Measurements from ENCODE around the gene ARHGAP6. TPM values are rescaled to one million over a fixed set of nuclear protein-coding genes. Genes with fewer than 3 reads are reported as not detected.

Gene ARHGAP6
- total and polyA plus RNA-seq, 2 donors from 2014 or later = 6.0 to 20.4 TPM

- Histone ChIP-seq H3K36me3 (ENCODE audit: control insufficient read depth in 2 of 3, insufficient read depth in 3 of 3, low read length in 3 of 3) (no peaks in the 10 kb centered on the region), H3K27me3 (ENCODE audit: control insufficient read depth, insufficient read depth, low read length) (no peaks in the 10 kb centered on the region), H3K4me1 (ENCODE audit: control insufficient read depth in 2 of 3, insufficient read depth in 2 of 3, low read depth in 1 of 3, low read length in 3 of 3) (no peaks in the 10 kb centered on the region), H3K9me3 (ENCODE audit: control insufficient read depth in 2 of 3, insufficient read depth in 1 of 3, low read length in 3 of 3) (no peaks in the 10 kb centered on the region), H3K27ac (ENCODE audit: low read depth in 2 of 2, low read length in 2 of 2) (peak overlapping the region in 1 of 2 donors; percentile 53), H3K9ac (ENCODE audit: low read length in 3 of 3) (no peak overlapping the region), H3K4me3 (ENCODE audit: low read length in 3 of 3) (no peak overlapping the region)
- intact Hi-C loops (cut with DNase I) = no loop called here
- DNase-seq (peak in 3 of 5 donors; percentile 41 to 77 (median 61)), FAIRE-seq (peak; percentile 98)
- TF ChIP-seq CTCF (IDR thresholded peaks at IDR 0.05; ENCODE audit: borderline replicate concordance, extremely low read depth, insufficient read depth) = peak; percentile 21
These were observed 565.3 kb downstream of the ARHGAP6 start for GRCh38 chrX:11100281-11101035.

- H3K9me3 ChIP-seq (ENCODE audit: control insufficient read depth in 2 of 3, insufficient read depth in 1 of 3, low read length in 3 of 3) = no peaks in the 10 kb centered on the region
- FAIRE-seq (no peak), DNase-seq (no peak)
- H3K4me1 ChIP-seq (ENCODE audit: control insufficient read depth in 2 of 3, insufficient read depth in 2 of 3, low read depth in 1 of 3, low read length in 3 of 3) = no peaks in the 10 kb centered on the region
- no peak overlapping the region for H3K9ac ChIP-seq (ENCODE audit: low read length in 3 of 3)
- no peak for TF ChIP-seq CTCF (IDR thresholded peaks at IDR 0.05; ENCODE audit: borderline replicate concordance, extremely low read depth, insufficient read depth)
- H3K27ac ChIP-seq (ENCODE audit: low read depth in 2 of 2, low read length in 2 of 2) = no peak overlapping the region
- no peaks in the 10 kb centered on the region for H3K36me3 ChIP-seq (ENCODE audit: control insufficient read depth in 2 of 3, insufficient read depth in 3 of 3, low read length in 3 of 3)
- H3K27me3 ChIP-seq (ENCODE audit: control insufficient read depth, insufficient read depth, low read length) = no peaks in the 10 kb centered on the region
- intact Hi-C loops (cut with DNase I) = no loop called here
- H3K4me3 ChIP-seq (ENCODE audit: low read length in 3 of 3) = no peak overlapping the region
These were observed 566.3 kb downstream of the ARHGAP6 start for GRCh38 chrX:11099465-11099864.

- intact Hi-C loops (cut with DNase I) = no loop called here
- no peaks in the 10 kb centered on the region for H3K27me3 ChIP-seq (ENCODE audit: control insufficient read depth, insufficient read depth, low read length)
- no peak for FAIRE-seq
These were observed 567.8 kb downstream of the ARHGAP6 start for GRCh38 chrX:11097933-11098332.

More at GRCh38 chrX:11097933-11098332, 567.8 kb downstream of the ARHGAP6 start:
- Histone ChIP-seq H3K27ac (ENCODE audit: low read depth in 2 of 2, low read length in 2 of 2) (no peak overlapping the region), H3K4me3 (ENCODE audit: low read length in 3 of 3) (no peak overlapping the region), H3K9ac (ENCODE audit: low read length in 3 of 3) (no peak overlapping the region), H3K36me3 (ENCODE audit: control insufficient read depth in 2 of 3, insufficient read depth in 3 of 3, low read length in 3 of 3) (no peaks in the 10 kb centered on the region), H3K4me1 (ENCODE audit: control insufficient read depth in 2 of 3, insufficient read depth in 2 of 3, low read depth in 1 of 3, low read length in 3 of 3) (no peaks in the 10 kb centered on the region), H3K9me3 (ENCODE audit: control insufficient read depth in 2 of 3, insufficient read depth in 1 of 3, low read length in 3 of 3) (no peaks in the 10 kb centered on the region)
- TF ChIP-seq CTCF (IDR thresholded peaks at IDR 0.05; ENCODE audit: borderline replicate concordance, extremely low read depth, insufficient read depth) = no peak
- no peak for DNase-seq

Data from kidney (tissue), 14 donors.